Sigmoid colon (tissue), 7 donors: ENCODE data around the gene SEMA4G. TPM values are rescaled to one million over a fixed set of nuclear protein-coding genes. Genes with fewer than 3 reads are reported as not detected.

Experiments used
- DNase-seq: peaks from one replicate; pipeline ENCODE4 v3.0.0-alpha.2; 2019
- H3K27ac ChIP-seq, 4 donors: fragments of 200-600 bp; sonication (generic); one replicate each; pipeline ENCODE4 v1.5.1; 2016 to 2019; ENCODE audit warnings: mild to moderate bottlenecking in 1 of 4
- H3K27me3 ChIP-seq, 3 donors: fragments of 200-600 bp; sonication (generic); one replicate each; pipeline ENCODE4 v1.5.1; 2019; ENCODE audit warnings: mild to moderate bottlenecking in 1 of 3
- H3K36me3 ChIP-seq, 4 donors: fragments of 200-600 bp; sonication (generic); one replicate each; pipeline ENCODE4 v1.5.1; 2016 to 2019
- H3K4me1 ChIP-seq, 4 donors: fragments of 200-600 bp; sonication (generic); one replicate each; pipeline ENCODE4 v1.5.1; 2017 to 2019
- H3K4me3 ChIP-seq, 4 donors: fragments of 200-600 bp; sonication (generic); one replicate each; pipeline ENCODE4 v1.5.1; 2017 to 2019; ENCODE audit warnings: mild to moderate bottlenecking in 2 of 4, moderate library complexity in 1 of 4
- H3K9me3 ChIP-seq, 4 donors: fragments of 200-600 bp in 3 of 4; sonication (generic) in 3 of 4; one replicate each; pipeline versions ENCODE4 v1.5.1 to v1.6.1; 2013 to 2019
- CTCF ChIP-seq, 4 experiments: fragments of 450-650 bp in 3 of 4; fragments of 200-600 bp in 1 of 4; IDR thresholded peaks; one replicate each; pipeline ENCODE4 v1.5.1; 2016 to 2019; ENCODE audit warnings: antibody characterized with exemption in 4 of 4, mild to moderate bottlenecking in 3 of 4, moderate library complexity in 2 of 4
- EP300 ChIP-seq, 4 donors: sonication (generic); formaldehyde crosslinking; IDR thresholded peaks; one replicate each; pipeline ENCODE4 v1.6.1; 2017; ENCODE audit warnings: antibody characterized with exemption in 4 of 4
- POLR2A ChIP-seq, 2 donors: fragments of 450-650 bp; IDR thresholded peaks; one replicate each; pipeline ENCODE4 v1.6.1; 2016; ENCODE audit warnings: antibody characterized with exemption in 2 of 2, mild to moderate bottlenecking in 2 of 2, moderate library complexity in 2 of 2
- POLR2AphosphoS5 ChIP-seq, 4 donors: sonication (generic); formaldehyde crosslinking; IDR thresholded peaks; one replicate each; pipeline ENCODE4 v1.6.1; 2017; ENCODE audit warnings: antibody characterized with exemption in 4 of 4
- WGBS, 2 donors: extraction: QIAGEN DNeasy Blood & Tissue Kit; methylation state at CpG; one replicate each; pipeline ENCODE4 v1.1.7; 2013; 5-methylcytosine and 5-hydroxymethylcytosine counted together
- intact Hi-C: fragments of 100-400 bp; cut with DNase I; formaldehyde crosslinking; loops from one replicate; pipeline ENCODE4 v1.15.1; 2023
- polyA plus RNA-seq, 3 donors: library from polyadenylated mRNA; stranded (reverse); fragments of 200-250 nt; gene quantifications; one replicate each; pipeline ENCODE4 v1.2.3, GENCODE V29; 2013
- total RNA-seq, 4 donors: library from RNA; depleted of rRNA; stranded (reverse); fragments of >200 nt; gene quantifications; one replicate each; pipeline ENCODE4 v1.1.0, GENCODE V29; 2016
- donor health status: healthy with polysubstance abuse.
- donor health status: Bipolar disorder and iron deficiency.
- donor health status: healthy.

Gene SEMA4G
- total and polyA plus RNA-seq, 7 donors, result 0.49 to 65.8 (median 2.2) TPM

- Histone ChIP-seq H3K27ac (no peak overlapping the region), H3K9me3 (no peaks in the 10 kb centered on the region), H3K4me3 (no peak overlapping the region), H3K27me3 (no peaks in the 10 kb centered on the region), H3K36me3 (peaks cover 17 to 97% (median 43%) of the 10 kb centered on the region in 4 donors), H3K4me1 (no peaks in the 10 kb centered on the region)
- TF ChIP-seq POLR2AphosphoS5 (IDR thresholded peaks at IDR 0.05) (no peak), CTCF (IDR thresholded peaks at IDR 0.05) (no peak), POLR2A (IDR thresholded peaks at IDR 0.05) (no peak), EP300 (IDR thresholded peaks at IDR 0.05) (no peak)
- intact Hi-C loops, result no loop called here
- DNase-seq, result no peak
These were observed 38.9 kb upstream of the SEMA4G start for GRCh38 chr10:100930368-100930767.

- intact Hi-C loops, result no loop called here
- Histone ChIP-seq H3K4me1 (no peaks in the 10 kb centered on the region), H3K27me3 (no peaks in the 10 kb centered on the region), H3K36me3 (peaks cover 12 to 100% (median 59%) of the 10 kb centered on the region in 4 donors), H3K4me3 (no peak overlapping the region), H3K27ac (no peak overlapping the region), H3K9me3 (no peaks in the 10 kb centered on the region)
- WGBS, 2 donors, result 93 to 97% methylated on average over 3 of the region's 3 CpGs
- DNase-seq, result no peak
- TF ChIP-seq POLR2A (IDR thresholded peaks at IDR 0.05) (no peak), CTCF (IDR thresholded peaks at IDR 0.05) (no peak), POLR2AphosphoS5 (IDR thresholded peaks at IDR 0.05) (no peak), EP300 (IDR thresholded peaks at IDR 0.05) (no peak)
These were observed 35.1 kb upstream of the SEMA4G start for GRCh38 chr10:100934084-100934659.

GRCh38 chr10:100939763-100940344 lies 29.4 kb upstream of the SEMA4G start:
- Histone ChIP-seq H3K27ac (no peak overlapping the region), H3K36me3 (peaks cover 0 to 98% (median 68%) of the 10 kb centered on the region in 4 donors), H3K4me1 (no peaks in the 10 kb centered on the region), H3K9me3 (no peaks in the 10 kb centered on the region), H3K4me3 (no peak overlapping the region), H3K27me3 (no peaks in the 10 kb centered on the region)
- DNase-seq, result no peak
- TF ChIP-seq POLR2A (IDR thresholded peaks at IDR 0.05) (no peak), CTCF (IDR thresholded peaks at IDR 0.05) (no peak), POLR2AphosphoS5 (IDR thresholded peaks at IDR 0.05) (no peak), EP300 (IDR thresholded peaks at IDR 0.05) (no peak)
- intact Hi-C loops, result no loop called here

GRCh38 chr10:100942229-100942628 lies 27.1 kb upstream of the SEMA4G start:
- Histone ChIP-seq H3K9me3 (no peaks in the 10 kb centered on the region), H3K4me1 (no peaks in the 10 kb centered on the region), H3K27me3 (no peaks in the 10 kb centered on the region), H3K27ac (no peak overlapping the region), H3K36me3 (peaks cover 0 to 98% (median 73%) of the 10 kb centered on the region in 4 donors), H3K4me3 (no peak overlapping the region)
- no peak for TF ChIP-seq POLR2A (IDR thresholded peaks at IDR 0.05)
- no peak for TF ChIP-seq EP300 (IDR thresholded peaks at IDR 0.05)
- no peak for TF ChIP-seq POLR2AphosphoS5 (IDR thresholded peaks at IDR 0.05)
- no peak for TF ChIP-seq CTCF (IDR thresholded peaks at IDR 0.05)
- no peak for DNase-seq
- intact Hi-C loops, result no loop called here
- WGBS, 2 donors, result 95 to 96% methylated on average over 3 of the region's 3 CpGs

- H3K27me3 ChIP-seq, result no peaks in the 10 kb centered on the region
- no peak for DNase-seq
- no peaks in the 10 kb centered on the region for H3K9me3 ChIP-seq
- no peak overlapping the region for H3K4me3 ChIP-seq
- peaks cover 0 to 98% (median 72%) of the 10 kb centered on the region in 4 donors for H3K36me3 ChIP-seq
- H3K27ac ChIP-seq, result no peak overlapping the region
- H3K4me1 ChIP-seq, result no peaks in the 10 kb centered on the region
- TF ChIP-seq POLR2AphosphoS5 (IDR thresholded peaks at IDR 0.05), result no peak
- TF ChIP-seq CTCF (IDR thresholded peaks at IDR 0.05), result no peak
- TF ChIP-seq POLR2A (IDR thresholded peaks at IDR 0.05), result no peak
- TF ChIP-seq EP300 (IDR thresholded peaks at IDR 0.05), result no peak
- intact Hi-C loops, result no loop called here
These were observed 25.8 kb upstream of the SEMA4G start for GRCh38 chr10:100943508-100943907.
